Lower lobe of right lung (tissue), 2 donors: ENCODE data around the gene CACNG8. TPM values are rescaled to one million over a fixed set of nuclear protein-coding genes. Genes with fewer than 3 reads are reported as not detected.
"Not testable (repeated sequence)": the region's sequence is repeated elsewhere in the genome, so short reads cannot be mapped to it uniquely, and the experiment has no call there.

Source experiments
- ATAC-seq, 2 donors: fragments of 200-7000 bp; cut with Tn5 transposase; one replicate each; pipeline ENCODE4 v1.9.1; 2020 to 2022; ENCODE audit warnings: mild to moderate bottlenecking in 2 of 2, moderate library complexity in 2 of 2
- DNase-seq: peaks from one replicate; pipeline ENCODE4 v3.0.0-alpha.2; 2020
- H3K27ac ChIP-seq: fragments of 200-600 bp; one replicate; pipeline ENCODE4 v1.8.0; 2022
- H3K27me3 ChIP-seq: fragments of 200-600 bp; one replicate; pipeline ENCODE4 v1.8.0; 2022; ENCODE audit warnings: low read depth
- H3K36me3 ChIP-seq: fragments of 200-600 bp; one replicate; pipeline ENCODE4 v1.8.0; 2022; ENCODE audit warnings: mild to moderate bottlenecking
- H3K4me1 ChIP-seq: fragments of 200-600 bp; one replicate; pipeline ENCODE4 v1.8.0; 2022
- H3K4me3 ChIP-seq: fragments of 200-600 bp; one replicate; pipeline ENCODE4 v1.8.0; 2022; ENCODE audit warnings: mild to moderate bottlenecking
- H3K9me3 ChIP-seq: fragments of 200-600 bp; one replicate; pipeline ENCODE4 v1.8.0; 2022
- CTCF ChIP-seq: fragments of 200-600 bp; IDR thresholded peaks from one replicate; pipeline ENCODE4 v1.8.0; 2022; ENCODE audit warnings: antibody characterized with exemption, mild to moderate bottlenecking
- intact Hi-C: fragments of 100-400 bp; cut with DNase I; formaldehyde crosslinking; loops from one replicate; pipeline ENCODE4 v1.11.0; 2022
- total RNA-seq: library from RNA; stranded (reverse); fragmentation: NEBNext Ultra II Directional; extraction: Animal tissue kit (Norgen Biotek cat#: 25700); gene quantifications from one replicate; pipeline ENCODE4 v1.2.1, GENCODE V29; 2021
- donor health status: DM: no; HTN: yes; CAD: no; lungs with severe emphysema.

The CACNG8 gene
- total RNA-seq, 1 donor from 2014 or later = 0.21 TPM

- intact Hi-C loops = no loop called here
- Histone ChIP-seq H3K9me3 (no peaks in the 10 kb centered on the region), H3K36me3 (no peaks in the 10 kb centered on the region), H3K4me1 (no peaks in the 10 kb centered on the region), H3K27ac (no peak overlapping the region), H3K27me3 (peaks cover under 1% of the 10 kb centered on the region), H3K4me3 (no peak overlapping the region)
- no peak for TF ChIP-seq CTCF
- ATAC-seq = no peak
- no peak for DNase-seq
Measured at GRCh38 chr19:54035215-54036178, 72.8 kb downstream of the CACNG8 start.

- DNase-seq, H3K4me1 ChIP-seq: not testable (repeated sequence)
Measured at GRCh38 chr19:54036542-54036941, 73.8 kb downstream of the CACNG8 start.

More at GRCh38 chr19:54036542-54036941, 73.8 kb downstream of the CACNG8 start:
- ATAC-seq, H3K36me3 ChIP-seq, H3K4me3 ChIP-seq, H3K9me3 ChIP-seq, H3K27ac ChIP-seq, H3K27me3 ChIP-seq, intact Hi-C loops: not testable (repeated sequence)

Other genes with a start within 250 kb of the CACNG8 start
- gene NLRP12, start 138.6 kb upstream of the CACNG8 start, total RNA-seq = 6.8 TPM
- gene MYADM, start 95.1 kb upstream of the CACNG8 start, total RNA-seq = 126 TPM
- not detected for gene PRKCG, start 80.7 kb upstream of the CACNG8 start, total RNA-seq
- gene CACNG7, start 53.7 kb upstream of the CACNG8 start, total RNA-seq = not detected
- 2.2 TPM for gene CACNG6, start 28.7 kb downstream of the CACNG8 start, total RNA-seq
- gene VSTM1, start 101.0 kb downstream of the CACNG8 start, total RNA-seq = 1.7 TPM
- not detected for gene TARM1, start 118.4 kb downstream of the CACNG8 start, total RNA-seq
- 77.8 TPM for gene OSCAR, start 137.9 kb downstream of the CACNG8 start, total RNA-seq
- gene NDUFA3, start 139.9 kb downstream of the CACNG8 start, total RNA-seq = 119 TPM
- 22.1 TPM for gene TFPT, start 152.7 kb downstream of the CACNG8 start, total RNA-seq
- 43.5 TPM for gene PRPF31, start 152.8 kb downstream of the CACNG8 start, total RNA-seq
- 44.6 TPM for gene CNOT3, start 174.8 kb downstream of the CACNG8 start, total RNA-seq
- gene LENG1, start 196.8 kb downstream of the CACNG8 start, total RNA-seq = 8.0 TPM
- 57.6 TPM for gene TMC4, start 210.2 kb downstream of the CACNG8 start, total RNA-seq
- gene MBOAT7, start 226.6 kb downstream of the CACNG8 start, total RNA-seq = 65.5 TPM
- gene TSEN34, start 228.4 kb downstream of the CACNG8 start, total RNA-seq = 33.8 TPM
- gene RPS9, start 237.9 kb downstream of the CACNG8 start, total RNA-seq = 1,086 TPM